HL-60/S4 treated with phorbol 12-myristate 13-acetate at 8.2 ng/mL for 4 days and 3 days (cell line): ENCODE results near the gene TLCD3A.
"Not testable (repeated sequence)": the region's sequence is repeated elsewhere in the genome, so short reads cannot be mapped to it uniquely, and the experiment has no call there.

Experiments used
- in situ Hi-C: fragments of 300-500 bp; cut with MboI; formaldehyde crosslinking; loops from 2 replicates; pipeline ENCODE4 v1.15.0; 2022; ENCODE audit warnings: low sequenced_read_pairs

TLCD3A gene

DNA sequence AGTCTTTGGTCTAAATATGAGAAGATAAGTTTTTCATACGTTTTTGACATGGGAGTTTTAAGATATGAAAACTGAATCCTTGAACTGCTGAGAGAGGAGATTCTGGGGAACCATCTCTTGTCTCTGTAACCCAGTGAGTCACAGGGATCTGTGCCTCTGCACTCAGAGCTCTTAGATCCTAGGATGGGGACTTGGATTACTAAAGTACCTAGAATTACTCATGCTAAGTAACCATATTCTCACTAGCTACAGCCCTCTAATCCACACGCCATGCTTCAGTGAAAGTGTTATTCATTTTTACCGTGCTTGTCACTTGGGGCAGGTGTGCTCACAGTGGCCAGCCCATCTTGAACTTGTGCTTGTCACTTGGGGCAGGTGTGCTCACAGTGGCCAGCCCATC, 51.7 kb downstream of the TLCD3A start:
- in situ Hi-C loops, result no loop called here

DNA sequence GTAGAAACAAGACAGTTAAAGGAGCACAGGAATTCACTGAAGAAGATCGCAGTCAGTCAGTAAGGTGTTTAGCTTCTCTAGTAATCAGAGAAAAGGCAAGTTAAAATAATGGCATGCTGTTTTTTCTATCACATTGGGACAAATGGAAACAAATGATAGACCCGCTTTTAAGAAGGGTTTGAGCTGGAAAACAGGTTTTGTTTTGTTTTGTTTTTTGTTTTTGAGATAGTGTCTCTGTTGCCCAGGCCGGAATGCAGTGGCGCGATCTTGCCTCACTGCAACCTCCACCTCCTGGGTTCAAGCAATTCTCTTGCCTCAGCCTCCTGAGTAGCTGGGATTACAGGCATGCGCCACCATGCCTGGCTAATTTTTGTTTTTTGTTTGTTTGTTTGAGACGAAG, 53.5 kb downstream of the TLCD3A start:
- in situ Hi-C loops, result not testable (repeated sequence)

GRCh38 chr17:787641-788221, 55.3 kb downstream of the TLCD3A start:
- in situ Hi-C loops, result no loop called here

- in situ Hi-C loops, result no loop called here
Measured at GRCh38 chr17:788551-788950, 56.2 kb downstream of the TLCD3A start.

GRCh38 chr17:789160-789840, 56.9 kb downstream of the TLCD3A start:
- in situ Hi-C loops, result no loop called here

DNA sequence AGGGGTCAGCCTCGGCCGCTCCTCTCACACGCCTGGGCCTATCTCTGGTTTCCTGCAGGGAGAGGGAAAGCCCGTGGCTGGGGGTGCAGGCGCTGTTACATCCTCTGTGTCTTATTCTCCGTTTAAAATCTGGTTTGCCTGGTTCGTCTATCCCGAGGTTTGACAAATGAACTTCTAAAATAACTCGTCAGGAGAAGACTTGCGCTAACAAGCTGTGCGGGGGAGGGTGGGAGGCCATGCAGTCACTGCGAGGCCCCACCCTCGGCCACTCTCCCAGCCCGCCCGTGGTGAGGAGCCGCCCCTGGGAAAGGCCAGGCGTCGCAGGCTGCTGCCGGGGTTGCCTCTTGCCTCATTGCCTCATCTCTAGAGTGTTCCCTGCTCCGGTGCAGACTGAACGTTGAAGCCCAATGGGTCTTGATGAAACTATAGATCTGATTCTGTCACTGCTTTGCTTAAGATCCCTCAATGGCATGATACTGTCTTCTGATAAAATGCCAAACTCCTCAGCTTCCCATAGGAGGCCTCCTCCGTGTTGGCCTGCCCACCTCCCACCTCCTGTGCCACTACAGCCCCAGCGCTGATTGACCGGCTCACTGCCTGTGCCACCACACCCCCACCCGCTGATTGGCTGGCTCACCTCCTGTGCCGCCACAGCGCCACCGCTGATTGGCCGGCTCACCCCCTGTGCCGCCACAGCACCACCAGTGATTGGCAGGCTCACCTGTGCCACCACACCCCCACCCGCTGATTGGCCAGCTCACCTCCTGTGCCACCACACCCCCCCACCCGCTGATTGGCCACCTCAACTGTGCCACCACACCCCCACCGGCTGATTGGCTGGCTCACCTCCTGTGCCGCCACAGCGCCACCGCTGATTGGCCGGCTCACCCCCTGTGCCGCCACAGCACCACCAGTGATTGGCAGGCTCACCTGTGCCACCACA, 57.8 kb downstream of the TLCD3A start:
- in situ Hi-C loops, result not testable (repeated sequence)

DNA sequence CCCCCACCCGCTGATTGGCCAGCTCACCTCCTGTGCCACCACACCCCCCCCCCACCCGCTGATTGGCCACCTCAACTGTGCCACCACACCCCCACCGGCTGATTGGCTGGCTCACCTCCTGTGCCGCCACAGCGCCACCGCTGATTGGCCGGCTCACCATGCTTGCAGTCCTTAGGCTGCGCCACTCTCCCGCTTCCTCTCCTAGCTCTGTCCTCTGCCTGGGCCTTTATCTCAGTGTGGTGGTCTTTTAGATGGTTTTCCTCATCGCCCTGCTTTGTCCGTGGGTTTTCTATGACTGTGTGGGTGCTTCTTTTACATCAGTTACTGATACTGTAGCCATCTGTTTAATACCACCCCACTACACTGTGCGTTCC, 58.5 kb downstream of the TLCD3A start:
- in situ Hi-C loops, result not testable (repeated sequence)

DNA sequence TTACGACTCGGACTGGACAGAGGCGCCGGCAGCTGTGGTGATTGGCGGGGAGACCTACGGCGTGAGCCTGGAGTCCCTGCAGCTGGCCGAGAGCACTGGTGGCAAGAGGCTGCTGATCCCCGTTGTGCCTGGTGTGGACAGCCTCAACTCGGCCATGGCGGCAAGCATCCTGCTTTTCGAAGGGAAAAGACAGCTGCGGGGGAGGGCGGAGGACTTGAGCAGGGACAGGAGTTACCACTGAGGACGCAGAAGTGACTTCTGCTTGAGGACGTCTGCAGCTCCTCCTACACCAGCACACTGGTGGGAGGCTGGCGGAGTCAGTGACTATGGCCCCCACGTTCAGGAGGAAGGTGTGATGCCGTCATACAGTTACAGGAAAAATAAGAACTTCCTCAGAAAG, 59.4 kb downstream of the TLCD3A start:
- in situ Hi-C loops, result no loop called here

GRCh38 chr17:792277-792676, 59.9 kb downstream of the TLCD3A start:
- in situ Hi-C loops, result no loop called here
